HG03565 (cell line): ENCODE results near the gene UTP20.

Experiments
- ATAC-seq: cut with Tn5 transposase; IDR thresholded peaks from one replicate; pipeline ENCODE4 v1.9.1; 2021; ENCODE audit warnings: mild to moderate bottlenecking, moderate library complexity; ENCODE audit not compliant: unreplicated experiment

The UTP20 gene

DNA sequence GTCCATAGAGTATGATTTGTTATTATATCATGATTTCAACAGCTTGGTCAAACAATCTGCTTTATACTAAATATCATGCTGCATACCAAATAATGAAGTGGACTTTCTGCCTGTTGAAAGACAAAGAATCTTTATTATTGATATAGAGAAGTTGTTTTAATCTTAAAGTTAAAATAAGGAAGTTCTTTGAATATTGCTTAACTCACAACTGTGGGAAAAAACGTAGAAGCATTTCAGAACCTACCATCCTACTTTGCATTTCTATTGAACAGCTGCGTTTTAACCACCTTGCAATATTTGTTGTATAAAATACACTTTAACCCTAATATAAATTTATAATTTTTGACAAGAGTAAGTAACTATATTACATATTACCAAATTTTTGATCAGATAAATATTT is 150.6 kb downstream of the UTP20 start:
- no peak for ATAC-seq

- no peak for ATAC-seq
Measured at GRCh38 chr12:101436136-101436535, 156.2 kb downstream of the UTP20 start.
